ENCODE results near the gene TNK1. TPM values are rescaled to one million over a fixed set of nuclear protein-coding genes. Genes with fewer than 3 reads are reported as not detected.

TNK1 gene
- total and polyA plus RNA-seq, 2 of the 8 experiments (the other 6 are each of a cell fraction or from before 2014, with no cell fraction given) = 7.6 to 9.5 TPM

DNA sequence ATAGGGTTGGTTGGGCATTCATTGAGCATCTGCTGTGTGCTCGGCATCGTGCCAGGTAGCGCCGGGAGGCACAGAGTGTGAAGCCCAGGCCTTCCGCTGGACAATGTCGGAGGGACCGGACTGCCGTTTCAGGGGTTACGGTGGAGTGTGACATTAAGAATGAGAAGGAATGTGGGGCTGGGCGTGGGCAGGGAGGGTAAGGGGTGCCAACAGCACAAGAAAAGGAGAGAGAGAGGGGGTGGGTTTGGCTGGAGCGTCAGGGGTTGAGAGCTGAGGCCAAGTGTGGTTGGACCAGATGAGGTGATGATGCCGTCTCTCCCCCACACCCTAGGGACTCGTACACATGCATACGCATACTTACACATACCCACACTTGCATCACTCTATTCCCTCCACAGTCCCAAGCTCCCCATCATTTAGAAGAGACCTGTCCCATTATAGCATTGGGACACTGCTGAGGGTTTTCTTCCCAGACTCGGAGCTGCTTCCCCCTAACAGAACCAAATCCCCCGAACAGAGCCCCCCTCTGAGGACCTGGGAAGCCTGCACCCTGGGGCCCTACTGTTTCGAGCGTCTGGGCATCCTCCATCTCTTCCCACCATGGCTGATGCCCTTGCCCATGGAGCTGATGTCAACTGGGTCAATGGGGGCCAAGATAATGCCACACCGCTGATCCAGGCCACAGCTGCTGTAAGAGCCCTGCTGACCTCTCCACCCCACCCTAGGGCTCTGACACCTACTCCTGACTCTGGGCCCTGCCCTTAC is 32.2 kb upstream of the TNK1 start:
- Histone ChIP-seq H2BK12ac (ENCODE audit: low read depth, low read length) (peak overlapping the region; percentile 87; the same call in 1 of the 2 replicates), H3K14ac (ENCODE audit: insufficient read length) (no peak overlapping the region), H3K23ac (ENCODE audit: insufficient read length) (no peak overlapping the region), H4K8ac (ENCODE audit: extremely low read depth, insufficient read depth, low read length) (no peak overlapping the region), H2AK5ac (ENCODE audit: low read depth, low read length) (peak overlapping the region; percentile 75; the same call in 1 of the 2 replicates), H3K79me2 (ENCODE audit: control insufficient read depth in 1 of 2, insufficient read depth in 2 of 2, low read length in 2 of 2) (no peaks in the 10 kb centered on the region), H3K4me3 (ENCODE audit: extremely low read depth in 1 of 4, insufficient read depth in 2 of 4, low read depth in 3 of 4, low read length in 4 of 4) (no peak overlapping the region), H2BK120ac (replicated peaks; ENCODE audit: low read depth, low read length) (no peak overlapping the region), H3K4ac (replicated peaks; ENCODE audit: insufficient read length, low read depth, low read length) (peak overlapping the region; percentile 3), H3K9ac (replicated peaks in 1 of 4; ENCODE audit: extremely low read depth in 1 of 4, low read depth in 3 of 4, low read length in 3 of 4) (peak overlapping the region in 1 of 4 experiments; percentile 14; a peak in 1 of 7 replicates), H3K4me1 (replicated peaks in 1 of 4; ENCODE audit: control insufficient read depth in 3 of 4, insufficient read depth in 4 of 4, low read length in 3 of 4) (peaks cover 0 to 19% (median 10%) of the 10 kb centered on the region in 4 experiments; a peak in 6 of 7 replicates), H2BK5ac (ENCODE audit: low read depth, low read length) (no peak overlapping the region), H3K36me3 (ENCODE audit: control insufficient read depth in 2 of 4, insufficient read depth in 4 of 4, low read length in 3 of 4) (no peaks in the 10 kb centered on the region), H3K79me1 (ENCODE audit: low read depth, low read length) (no peaks in the 10 kb centered on the region), H3K27me3 (replicated peaks in 1 of 4; ENCODE audit: control insufficient read depth in 3 of 4, extremely low read depth in 1 of 4, insufficient read depth in 3 of 4, low read length in 3 of 4) (no peaks in the 10 kb centered on the region), H4K20me1 (replicated peaks in 1 of 2; ENCODE audit: control insufficient read depth in 1 of 2, insufficient read depth in 2 of 2, low read length in 2 of 2) (peaks cover 0 to 2% of the 10 kb centered on the region in 2 experiments), H2BK20ac (ENCODE audit: low read length) (no peak overlapping the region), H3K56ac (replicated peaks; ENCODE audit: insufficient read length, low read depth, low read length) (no peak overlapping the region), H2BK15ac (ENCODE audit: low read length) (no peak overlapping the region), H4K5ac (ENCODE audit: insufficient read length, low read depth, low read length) (no peak overlapping the region), H4K91ac (replicated peaks; ENCODE audit: insufficient read length, low read length) (no peak overlapping the region), H3K23me2 (ENCODE audit: low read depth, low read length) (peaks cover 15% of the 10 kb centered on the region; the same call in 1 of the 2 replicates), H2AFZ (ENCODE audit: low read length) (no peak overlapping the region), H3K18ac (ENCODE audit: extremely low read depth, low read length) (no peak overlapping the region; the same call in 1 of the 2 replicates), H3K4me2 (ENCODE audit: insufficient read depth in 1 of 2, low read depth in 2 of 2, low read length in 2 of 2) (peak overlapping the region in 1 of 2 experiments; percentile 92; a peak in 2 of 4 replicates), H3K9me3 (ENCODE audit: insufficient read depth in 2 of 2, low read depth in 1 of 2, low read length in 1 of 2) (no peaks in the 10 kb centered on the region), H3K27ac (ENCODE audit: low read depth, low read length) (no peak overlapping the region)
- no peak for DNase-seq (ENCODE audit: low read depth in 1 of 2, low spot score in 2 of 2)
- 95% methylated on average over 19 of the region's 19 CpGs; no CpG with 5 or more reads in 1 of the 2 experiments for WGBS, 2 experiments (ENCODE audit: extremely low coverage in 1 of 2, insufficient coverage in 1 of 2, insufficient read length in 1 of 2, insufficient replicate concordance in 2 of 2, low coverage in 1 of 2, low lambda C conversion rate in 2 of 2, missing lambda C conversion rate in 1 of 2)
- CTCF ChIA-PET (ENCODE audit: partially characterized antibody) = interaction anchor here (0.8 to 14.1 kb wide), 13 partner anchors 9 to 167 kb away, joined by 3 to 167 read pairs (median 6); partner anchors contain the start of genes ACAP1, NEURL4 and SLC2A4
- POLR2A ChIA-PET (ENCODE audit: partially characterized antibody) = interaction anchor here (0.8 to 8.2 kb wide), 14 partner anchors 12 to 212 kb away, joined by 3 to 91 read pairs (median 3); partner anchors contain the start of genes ACAP1, CLDN7, FGF11 and GPS2
- no peak for FAIRE-seq
- TF ChIP-seq POLR2A (IDR thresholded peaks at IDR 0.05; ENCODE audit: control extremely low read depth in 1 of 2, low read depth in 2 of 2, low read length in 2 of 2) (no peak), SAP30 (IDR thresholded peaks at IDR 0.05; ENCODE audit: insufficient read depth, insufficient replicate concordance, low read length) (no peak), EZH2 (IDR thresholded peaks at IDR 0.05; ENCODE audit: low read depth, low read length, severe bottlenecking) (no peak), HDAC6 (IDR thresholded peaks at IDR 0.05; ENCODE audit: low read depth, low read length) (no peak), SIX5 (IDR thresholded peaks at IDR 0.05; ENCODE audit: low read depth, low read length) (no peak), SIN3A (conservative IDR thresholded peaks at IDR 0.05 in 1 of 2, IDR thresholded peaks at IDR 0.05 in 1 of 2; ENCODE audit: low read depth in 1 of 2, low read length in 2 of 2) (no peak), FOSL1 (IDR thresholded peaks at IDR 0.05; ENCODE audit: insufficient read depth, low read depth, low read length) (no peak), CTBP2 (IDR thresholded peaks at IDR 0.05; ENCODE audit: borderline replicate concordance, insufficient read depth, insufficient read length, low read length) (no peak)
- TF ChIP-seq, protein P1, sequence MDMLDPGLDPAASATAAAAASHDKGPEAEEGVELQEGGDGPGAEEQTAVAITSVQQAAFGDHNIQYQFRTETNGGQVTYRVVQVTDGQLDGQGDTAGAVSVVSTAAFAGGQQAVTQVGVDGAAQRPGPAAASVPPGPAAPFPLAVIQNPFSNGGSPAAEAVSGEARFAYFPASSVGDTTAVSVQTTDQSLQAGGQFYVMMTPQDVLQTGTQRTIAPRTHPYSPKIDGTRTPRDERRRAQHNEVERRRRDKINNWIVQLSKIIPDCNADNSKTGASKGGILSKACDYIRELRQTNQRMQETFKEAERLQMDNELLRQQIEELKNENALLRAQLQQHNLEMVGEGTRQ (IDR thresholded peaks at IDR 0.05; ENCODE audit: low read length) = no peak
